GM12891 (cell line): ENCODE measurements around the gene NEMF.

ENCODE experiments used
- POLR2A ChIP-seq: IDR thresholded peaks from 2 replicates; pipeline ENCODE4 v1.6.1; 2011; ENCODE audit warnings: low read depth, low read length, control low read depth
- SPI1 ChIP-seq: IDR thresholded peaks from 2 replicates; pipeline ENCODE4 v1.6.1; 2011; ENCODE audit warnings: low read depth, low read length, control low read depth
- TAF1 ChIP-seq: IDR thresholded peaks from 2 replicates; pipeline ENCODE4 v1.6.1; 2011; ENCODE audit warnings: low read depth, low read length, control low read depth

GRCh38 chr14:49886523-49886922, 33.9 kb upstream of the NEMF start:
- TF ChIP-seq POLR2A (no peak), SPI1 (no peak), TAF1 (no peak)
